Measurements from ENCODE around the gene FMN1. TPM values are rescaled to one million over a fixed set of nuclear protein-coding genes. Genes with fewer than 3 reads are reported as not detected.

The FMN1 gene
- total RNA-seq, 1 experiment from 2014 or later, result 4.5 TPM

DNA sequence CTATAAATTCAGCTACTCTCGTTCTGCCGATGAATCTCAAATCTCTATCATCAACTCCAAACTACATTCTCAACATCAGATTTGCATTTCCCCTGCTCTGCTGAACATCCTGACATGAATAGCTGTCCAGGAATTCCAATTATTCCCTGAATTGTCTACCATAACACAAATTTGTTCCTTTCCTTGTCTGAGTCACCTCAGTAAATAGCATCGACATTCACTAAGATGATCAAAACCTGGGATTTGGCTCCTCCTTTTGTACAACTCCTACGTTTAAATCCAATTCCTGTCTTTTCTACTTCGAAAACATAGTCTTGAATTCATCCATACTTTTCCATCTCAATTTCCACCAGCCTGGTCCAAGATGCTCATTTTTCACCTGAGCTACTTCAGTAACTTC is 369.7 kb downstream of the FMN1 start:
- ChIA-PET CTCF (interaction anchor here (1.0 kb wide), 1 partner anchor 19 kb away, joined by 3 read pairs; no protein-coding TSS in a partner anchor), POLR2A (no interaction called here)
- no peaks in the 10 kb centered on the region for H3K36me3 Mint-ChIP-seq
- no peak overlapping the region for H3K4me3 Mint-ChIP-seq
- no peak for ATAC-seq
- no peaks in the 10 kb centered on the region for H3K9me3 Mint-ChIP-seq
- no peak for DNase-seq (ENCODE audit: low spot score)
- H3K4me1 Mint-ChIP-seq, result no peaks in the 10 kb centered on the region
- TF ChIP-seq TCF7 (CRISPR knock-in tag; IDR thresholded peaks at IDR 0.05; ENCODE audit: low read depth), result no peak
- TF ChIP-seq NFYB (CRISPR knock-in tag; conservative IDR thresholded peaks at IDR 0.05; ENCODE audit: low read depth), result no peak
- TF ChIP-seq GABPB1 (CRISPR knock-in tag; IDR thresholded peaks at IDR 0.05), result no peak
- TF ChIP-seq, protein P1, sequence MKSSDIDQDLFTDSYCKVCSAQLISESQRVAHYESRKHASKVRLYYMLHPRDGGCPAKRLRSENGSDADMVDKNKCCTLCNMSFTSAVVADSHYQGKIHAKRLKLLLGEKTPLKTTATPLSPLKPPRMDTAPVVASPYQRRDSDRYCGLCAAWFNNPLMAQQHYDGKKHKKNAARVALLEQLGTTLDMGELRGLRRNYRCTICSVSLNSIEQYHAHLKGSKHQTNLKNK (CRISPR knock-in tag; IDR thresholded peaks at IDR 0.05), result no peak
- no peak for TF ChIP-seq CREB1 (CRISPR knock-in tag; IDR thresholded peaks at IDR 0.05)
- no peak for TF ChIP-seq SMAD4 (CRISPR knock-in tag; IDR thresholded peaks at IDR 0.05)
- no peak for TF ChIP-seq MYBL2 (CRISPR knock-in tag; IDR thresholded peaks at IDR 0.05)
- TF ChIP-seq ZNF416 (CRISPR knock-in tag; IDR thresholded peaks at IDR 0.05), result no peak
- TF ChIP-seq ZNF138 (CRISPR knock-in tag; conservative IDR thresholded peaks at IDR 0.05), result no peak
- no peak for TF ChIP-seq SP1 (CRISPR knock-in tag; conservative IDR thresholded peaks at IDR 0.05)
- TF ChIP-seq IRF2 (CRISPR knock-in tag; IDR thresholded peaks at IDR 0.05; ENCODE audit: borderline replicate concordance, low read depth), result no peak
- TF ChIP-seq ZNF317 (CRISPR knock-in tag; IDR thresholded peaks at IDR 0.05; ENCODE audit: borderline replicate concordance, low read depth), result no peak
- TF ChIP-seq, protein P2, sequence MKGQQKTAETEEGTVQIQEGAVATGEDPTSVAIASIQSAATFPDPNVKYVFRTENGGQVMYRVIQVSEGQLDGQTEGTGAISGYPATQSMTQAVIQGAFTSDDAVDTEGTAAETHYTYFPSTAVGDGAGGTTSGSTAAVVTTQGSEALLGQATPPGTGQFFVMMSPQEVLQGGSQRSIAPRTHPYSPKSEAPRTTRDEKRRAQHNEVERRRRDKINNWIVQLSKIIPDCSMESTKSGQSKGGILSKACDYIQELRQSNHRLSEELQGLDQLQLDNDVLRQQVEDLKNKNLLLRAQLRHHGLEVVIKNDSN (CRISPR knock-in tag; IDR thresholded peaks at IDR 0.05), result no peak
- TF ChIP-seq GRHL2 (CRISPR knock-in tag; IDR thresholded peaks at IDR 0.05; ENCODE audit: insufficient replicate concordance, severe bottlenecking), result no peak
- TF ChIP-seq ATF3 (CRISPR knock-in tag; conservative IDR thresholded peaks at IDR 0.05), result no peak
- no peak for TF ChIP-seq ZNF396 (CRISPR knock-in tag; IDR thresholded peaks at IDR 0.05; ENCODE audit: borderline replicate concordance)
- TF ChIP-seq, protein P3, sequence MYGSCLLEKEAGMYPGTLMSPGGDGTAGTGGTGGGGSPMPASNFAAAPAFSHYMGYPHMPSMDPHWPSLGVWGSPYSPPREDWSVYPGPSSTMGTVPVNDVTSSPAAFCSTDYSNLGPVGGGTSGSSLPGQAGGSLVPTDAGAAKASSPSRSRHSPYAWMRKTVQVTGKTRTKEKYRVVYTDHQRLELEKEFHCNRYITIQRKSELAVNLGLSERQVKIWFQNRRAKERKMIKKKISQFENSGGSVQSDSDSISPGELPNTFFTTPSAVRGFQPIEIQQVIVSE (CRISPR knock-in tag; IDR thresholded peaks at IDR 0.05; ENCODE audit: borderline replicate concordance), result no peak
- no peak for TF ChIP-seq SMAD3 (CRISPR knock-in tag; IDR thresholded peaks at IDR 0.05; ENCODE audit: borderline replicate concordance)
- TF ChIP-seq, protein P4, sequence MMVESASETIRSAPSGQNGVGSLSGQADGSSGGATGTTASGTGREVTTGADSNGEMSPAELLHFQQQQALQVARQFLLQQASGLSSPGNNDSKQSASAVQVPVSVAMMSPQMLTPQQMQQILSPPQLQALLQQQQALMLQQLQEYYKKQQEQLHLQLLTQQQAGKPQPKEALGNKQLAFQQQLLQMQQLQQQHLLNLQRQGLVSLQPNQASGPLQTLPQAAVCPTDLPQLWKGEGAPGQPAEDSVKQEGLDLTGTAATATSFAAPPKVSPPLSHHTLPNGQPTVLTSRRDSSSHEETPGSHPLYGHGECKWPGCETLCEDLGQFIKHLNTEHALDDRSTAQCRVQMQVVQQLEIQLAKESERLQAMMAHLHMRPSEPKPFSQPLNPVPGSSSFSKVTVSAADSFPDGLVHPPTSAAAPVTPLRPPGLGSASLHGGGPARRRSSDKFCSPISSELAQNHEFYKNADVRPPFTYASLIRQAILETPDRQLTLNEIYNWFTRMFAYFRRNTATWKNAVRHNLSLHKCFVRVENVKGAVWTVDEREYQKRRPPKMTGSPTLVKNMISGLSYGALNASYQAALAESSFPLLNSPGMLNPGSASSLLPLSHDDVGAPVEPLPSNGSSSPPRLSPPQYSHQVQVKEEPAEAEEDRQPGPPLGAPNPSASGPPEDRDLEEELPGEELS (CRISPR knock-in tag; IDR thresholded peaks at IDR 0.05), result no peak
- no peak for TF ChIP-seq E2F5 (CRISPR knock-in tag; IDR thresholded peaks at IDR 0.05)
- no peaks in the 10 kb centered on the region for H3K27me3 Mint-ChIP-seq (ENCODE audit: low read depth)
- no peak overlapping the region for H3K27ac Mint-ChIP-seq

GRCh38 chr15:32823750-32824149 is 370.8 kb downstream of the FMN1 start:
- ChIA-PET CTCF (no interaction called here), POLR2A (no interaction called here)
- H3K9me3 Mint-ChIP-seq, result no peaks in the 10 kb centered on the region
- H3K4me3 Mint-ChIP-seq, result no peak overlapping the region
- DNase-seq (ENCODE audit: low spot score), result no peak
- no peaks in the 10 kb centered on the region for H3K4me1 Mint-ChIP-seq
- H3K27me3 Mint-ChIP-seq (ENCODE audit: low read depth), result no peaks in the 10 kb centered on the region
- ATAC-seq, result no peak
- no peak overlapping the region for H3K27ac Mint-ChIP-seq
- H3K36me3 Mint-ChIP-seq, result no peaks in the 10 kb centered on the region
- TF ChIP-seq MXD4 (CRISPR knock-in tag; IDR thresholded peaks at IDR 0.05; ENCODE audit: borderline replicate concordance), result no peak
- no peak for TF ChIP-seq FOXJ3 (CRISPR knock-in tag; IDR thresholded peaks at IDR 0.05; ENCODE audit: borderline replicate concordance)
- no peak for TF ChIP-seq FOXK1 (CRISPR knock-in tag; IDR thresholded peaks at IDR 0.05)
- TF ChIP-seq SP1 (CRISPR knock-in tag; conservative IDR thresholded peaks at IDR 0.05), result no peak
- no peak for TF ChIP-seq SMAD3 (CRISPR knock-in tag; IDR thresholded peaks at IDR 0.05; ENCODE audit: borderline replicate concordance)
- TF ChIP-seq JUN (CRISPR knock-in tag; IDR thresholded peaks at IDR 0.05), result no peak
- no peak for TF ChIP-seq JAZF1 (CRISPR knock-in tag; IDR thresholded peaks at IDR 0.05)
- no peak for TF ChIP-seq SOX15 (CRISPR knock-in tag; IDR thresholded peaks at IDR 0.05)
- TF ChIP-seq FOXP1 (CRISPR knock-in tag; IDR thresholded peaks at IDR 0.05; ENCODE audit: borderline replicate concordance), result no peak
- no peak for TF ChIP-seq E2F1 (CRISPR knock-in tag; IDR thresholded peaks at IDR 0.05)
- TF ChIP-seq MLX (CRISPR knock-in tag; IDR thresholded peaks at IDR 0.05), result no peak
- TF ChIP-seq EMX1 (CRISPR knock-in tag; IDR thresholded peaks at IDR 0.05), result no peak
